NB4 (cell line): ENCODE results near the gene CPE.

ENCODE experiments used
- DNase-seq: peaks from one replicate; pipeline ENCODE4 v3.0.0; 2010; ENCODE audit warnings: low read depth
- H3K4me3 ChIP-seq: one replicate; pipeline ENCODE4 v1.5.1; 2011; ENCODE audit warnings: mild to moderate bottlenecking, low read depth, low read length, moderate library complexity
- MYC ChIP-seq: IDR thresholded peaks from 2 replicates; pipeline ENCODE4 v1.6.1; 2011; ENCODE audit warnings: low read depth, low read length
- POLR2A ChIP-seq: IDR thresholded peaks from 2 replicates; pipeline ENCODE4 v1.6.1; 2011; ENCODE audit warnings: mild to moderate bottlenecking; ENCODE audit not compliant: insufficient read length; ENCODE audit errors: extremely low read depth
- TF ChIP-seq, protein P1 (sequence below): IDR thresholded peaks from one replicate; pipeline ENCODE4 v1.5.1; 2012; ENCODE audit warnings: low read depth, low read length
- TF ChIP-seq, protein P2 (sequence below): IDR thresholded peaks from 2 replicates; pipeline ENCODE4 v1.6.1; 2011; ENCODE audit warnings: low read depth, low read length

CPE gene

DNA sequence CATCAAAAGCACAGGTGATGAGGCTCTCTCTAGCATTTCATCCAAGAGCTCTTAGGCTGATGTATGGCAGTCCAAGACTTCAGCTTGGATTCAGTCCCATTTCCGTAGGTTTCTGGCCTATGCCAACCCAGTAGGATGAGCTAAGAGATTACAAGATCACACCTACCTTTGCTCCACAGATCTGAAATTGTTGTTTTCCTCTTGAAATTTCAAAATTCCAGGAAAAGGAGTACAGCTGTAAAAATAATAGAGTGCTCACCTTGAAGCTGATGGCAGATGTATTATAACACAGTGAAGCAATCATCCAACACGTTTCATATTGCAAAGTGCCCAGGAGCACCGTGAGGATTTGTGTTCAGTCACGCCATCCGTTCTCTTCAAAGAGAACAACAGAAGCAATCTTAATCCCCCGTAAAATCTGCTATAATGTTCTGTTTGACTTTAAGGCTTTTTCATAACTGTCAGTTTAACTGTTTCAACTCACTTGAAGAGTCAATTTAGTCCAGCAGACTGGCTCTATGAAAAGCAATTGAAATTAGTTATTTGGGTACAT is 137.5 kb downstream of the CPE start:
- H3K4me3 ChIP-seq, result no peak overlapping the region
- no peak for DNase-seq
- TF ChIP-seq MYC (no peak), POLR2A (no peak)
- TF ChIP-seq, protein P1, sequence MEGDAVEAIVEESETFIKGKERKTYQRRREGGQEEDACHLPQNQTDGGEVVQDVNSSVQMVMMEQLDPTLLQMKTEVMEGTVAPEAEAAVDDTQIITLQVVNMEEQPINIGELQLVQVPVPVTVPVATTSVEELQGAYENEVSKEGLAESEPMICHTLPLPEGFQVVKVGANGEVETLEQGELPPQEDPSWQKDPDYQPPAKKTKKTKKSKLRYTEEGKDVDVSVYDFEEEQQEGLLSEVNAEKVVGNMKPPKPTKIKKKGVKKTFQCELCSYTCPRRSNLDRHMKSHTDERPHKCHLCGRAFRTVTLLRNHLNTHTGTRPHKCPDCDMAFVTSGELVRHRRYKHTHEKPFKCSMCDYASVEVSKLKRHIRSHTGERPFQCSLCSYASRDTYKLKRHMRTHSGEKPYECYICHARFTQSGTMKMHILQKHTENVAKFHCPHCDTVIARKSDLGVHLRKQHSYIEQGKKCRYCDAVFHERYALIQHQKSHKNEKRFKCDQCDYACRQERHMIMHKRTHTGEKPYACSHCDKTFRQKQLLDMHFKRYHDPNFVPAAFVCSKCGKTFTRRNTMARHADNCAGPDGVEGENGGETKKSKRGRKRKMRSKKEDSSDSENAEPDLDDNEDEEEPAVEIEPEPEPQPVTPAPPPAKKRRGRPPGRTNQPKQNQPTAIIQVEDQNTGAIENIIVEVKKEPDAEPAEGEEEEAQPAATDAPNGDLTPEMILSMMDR, result no peak
- TF ChIP-seq, protein P2, sequence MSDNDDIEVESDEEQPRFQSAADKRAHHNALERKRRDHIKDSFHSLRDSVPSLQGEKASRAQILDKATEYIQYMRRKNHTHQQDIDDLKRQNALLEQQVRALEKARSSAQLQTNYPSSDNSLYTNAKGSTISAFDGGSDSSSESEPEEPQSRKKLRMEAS, result no peak

DNA sequence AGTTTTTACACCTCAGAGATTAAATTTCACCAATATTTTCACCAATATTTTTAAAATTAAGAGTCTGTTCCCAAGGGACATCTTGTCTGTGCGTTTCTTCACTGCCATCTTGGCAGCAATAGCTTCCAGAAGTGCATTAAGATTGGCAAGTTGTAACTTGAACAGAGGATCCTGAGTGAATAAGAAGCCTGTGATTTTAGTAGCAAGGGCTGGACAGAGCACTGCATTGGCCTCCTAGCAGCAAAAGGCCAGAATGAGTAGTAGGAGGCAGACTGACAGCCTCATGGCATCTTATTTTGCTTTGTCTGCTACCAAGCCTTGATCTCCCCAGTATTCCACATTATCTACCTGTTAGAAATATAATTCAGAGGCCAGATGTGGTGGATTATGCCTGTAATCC is 138.4 kb downstream of the CPE start:
- H3K4me3 ChIP-seq, result no peak overlapping the region
- TF ChIP-seq, protein P2, result no peak
- TF ChIP-seq, protein P1, result no peak
- TF ChIP-seq MYC, result no peak
- no peak for TF ChIP-seq POLR2A
- DNase-seq, result no peak

DNA sequence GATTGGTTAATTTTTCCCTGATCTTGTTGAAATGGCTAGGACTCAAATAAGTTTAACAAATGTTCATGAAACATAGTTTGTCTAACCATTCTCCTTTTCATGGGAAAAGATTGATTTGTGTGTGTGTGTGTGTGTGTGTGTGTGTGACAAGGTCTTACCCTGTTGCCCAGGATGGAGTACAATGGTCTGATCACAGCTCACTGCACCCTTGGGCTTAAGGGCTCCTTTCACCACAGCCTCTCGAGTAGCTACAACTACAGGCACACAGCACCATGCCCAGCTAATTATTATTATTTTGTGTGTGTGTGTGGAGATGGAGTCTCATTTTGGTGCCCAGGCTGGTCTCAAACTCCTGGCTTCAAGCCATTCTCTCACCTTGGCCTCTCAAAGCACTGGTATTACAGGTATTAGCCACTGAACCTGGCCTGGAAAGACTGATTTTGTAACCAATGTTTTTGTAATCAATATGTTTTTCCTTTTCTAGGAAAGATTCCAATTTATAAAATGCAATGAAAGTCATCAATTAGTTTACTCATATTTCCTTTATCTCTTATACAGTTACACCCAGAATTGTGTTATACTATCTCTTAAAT is 139.3 kb downstream of the CPE start:
- TF ChIP-seq, protein P1, result no peak
- TF ChIP-seq MYC (no peak), POLR2A (no peak)
- TF ChIP-seq, protein P2, result no peak
- H3K4me3 ChIP-seq, result no peak overlapping the region
- DNase-seq, result no peak

DNA sequence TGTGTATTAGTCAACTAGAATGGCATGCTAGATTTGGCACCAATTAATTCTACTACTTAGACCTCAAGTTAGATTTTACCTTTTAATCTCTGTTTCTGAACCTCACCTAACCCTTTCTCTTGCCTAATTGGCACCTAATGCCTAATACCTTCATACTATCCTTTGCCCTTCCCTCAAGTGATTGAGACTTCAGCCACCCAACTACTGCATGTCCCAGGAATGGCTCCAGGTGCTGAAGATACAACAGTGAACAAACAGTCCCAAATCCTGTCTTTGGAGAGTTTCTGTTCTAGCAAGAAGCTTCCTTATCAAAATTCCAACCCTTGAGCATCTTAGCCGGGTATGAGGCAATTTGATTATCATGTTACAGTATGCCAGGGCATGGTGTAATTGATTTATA is 139.9 kb downstream of the CPE start:
- DNase-seq, result no peak
- H3K4me3 ChIP-seq, result no peak overlapping the region
- no peak for TF ChIP-seq MYC
- TF ChIP-seq, protein P1, result no peak
- TF ChIP-seq POLR2A, result no peak
- TF ChIP-seq, protein P2, result no peak

DNA sequence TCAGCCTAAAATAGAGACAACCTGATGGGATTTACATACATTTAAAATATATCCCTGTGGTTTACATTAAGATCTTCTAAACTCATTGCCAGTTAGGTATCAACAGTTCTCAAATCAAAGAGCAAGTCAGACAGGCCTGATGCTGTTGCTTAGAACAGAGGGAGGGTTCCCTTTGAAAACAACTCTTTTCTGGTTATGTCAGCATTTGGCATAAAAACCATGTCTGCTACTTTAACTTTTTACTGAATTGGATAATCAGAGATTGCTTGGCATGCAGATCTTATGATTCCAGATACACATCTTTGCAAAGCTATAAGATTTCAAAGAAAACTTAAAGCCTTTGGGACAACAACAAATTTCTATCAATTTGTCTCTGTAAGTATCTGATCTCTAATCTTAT is 140.8 kb downstream of the CPE start:
- DNase-seq, result no peak
- H3K4me3 ChIP-seq, result no peak overlapping the region
- TF ChIP-seq, protein P1, result no peak
- TF ChIP-seq MYC, result no peak
- no peak for TF ChIP-seq POLR2A
- TF ChIP-seq, protein P2, result no peak
